Mesendoderm (in vitro differentiated cells): ENCODE results near the gene LRBA.
A peak's percentile ranks its signal among the peaks of the same experiment; 100 is the strongest.

Experiments used
- DNase-seq: peaks from one replicate; pipeline ENCODE4 v3.0.0; 2013
- H2AK5ac ChIP-seq: 2 replicates; pipeline ENCODE4 v1.6.1; 2013; ENCODE audit warnings: low read length, inconsistent platforms
- H2BK120ac ChIP-seq: 2 replicates; pipeline ENCODE4 v1.6.1; 2013; ENCODE audit warnings: low read depth, mild to moderate bottlenecking, low read length, moderate library complexity, mixed read lengths
- H2BK15ac ChIP-seq: replicated peaks from 2 replicates; pipeline ENCODE4 v1.6.1; 2013; ENCODE audit warnings: low read depth, mild to moderate bottlenecking, moderate library complexity
- H2BK5ac ChIP-seq: 2 replicates; pipeline ENCODE4 v1.6.1; 2013; ENCODE audit warnings: low read length, inconsistent platforms
- H3K18ac ChIP-seq: 2 replicates; pipeline ENCODE4 v1.6.1; 2013; ENCODE audit warnings: mild to moderate bottlenecking, low read length, mixed read lengths
- H3K23ac ChIP-seq: one replicate; pipeline ENCODE4 v1.6.1; 2013; ENCODE audit warnings: low read length
- H3K27ac ChIP-seq: 2 replicates; pipeline ENCODE4 v1.5.1; 2013; ENCODE audit warnings: low read depth, mild to moderate bottlenecking, inconsistent platforms, low read length, moderate library complexity
- H3K27me3 ChIP-seq: 2 replicates; pipeline ENCODE4 v1.6.1; 2013; ENCODE audit warnings: low read length, control low read depth, mild to moderate bottlenecking, inconsistent platforms; ENCODE audit not compliant: insufficient read depth, poor library complexity
- H3K36me3 ChIP-seq: 2 replicates; pipeline ENCODE4 v1.6.1; 2013; ENCODE audit warnings: low read length, inconsistent platforms; ENCODE audit not compliant: control insufficient read depth, insufficient read depth
- H3K4ac ChIP-seq: one replicate; pipeline ENCODE4 v1.6.1; 2013; ENCODE audit warnings: low read depth, mild to moderate bottlenecking, low read length, moderate library complexity
- H3K4me1 ChIP-seq: 2 replicates; pipeline ENCODE4 v1.6.1; 2013; ENCODE audit warnings: low read depth, low read length, inconsistent platforms; ENCODE audit not compliant: control insufficient read depth
- H3K4me2 ChIP-seq: 2 replicates; pipeline ENCODE4 v1.6.1; 2013; ENCODE audit warnings: low read length
- H3K4me3 ChIP-seq: 2 replicates; pipeline ENCODE4 v1.5.1; 2013; ENCODE audit warnings: mild to moderate bottlenecking, low read length
- H3K56ac ChIP-seq: one replicate; pipeline ENCODE4 v1.6.1; 2013; ENCODE audit warnings: low read length
- H3K79me1 ChIP-seq: 2 replicates; pipeline ENCODE4 v1.6.1; 2013; ENCODE audit warnings: low read length, inconsistent platforms
- H3K79me2 ChIP-seq: 2 replicates; pipeline ENCODE4 v1.6.1; 2013; ENCODE audit warnings: mild to moderate bottlenecking, low read length; ENCODE audit not compliant: control insufficient read depth, insufficient read depth
- H3K9ac ChIP-seq: 2 replicates; pipeline ENCODE4 v1.6.1; 2013; ENCODE audit warnings: low read length, inconsistent platforms
- H4K5ac ChIP-seq: one replicate; pipeline ENCODE4 v1.6.1; 2013; ENCODE audit warnings: low read length
- H4K8ac ChIP-seq: one replicate; pipeline ENCODE4 v1.6.1; 2013; ENCODE audit warnings: low read depth, mild to moderate bottlenecking, control low read depth, low read length, moderate library complexity
- WGBS: extraction: QIAGEN DNeasy Blood & Tissue Kit; methylation state at CpG from one replicate; pipeline ENCODE4 v1.1.7; 2013; ENCODE audit warnings: low lambda C conversion rate, missing lambda C conversion rate; ENCODE audit not compliant: insufficient coverage; ENCODE audit errors: extremely low coverage; 5-methylcytosine and 5-hydroxymethylcytosine counted together

LRBA gene

GRCh38 chr4:150708004-150708403, 307.1 kb downstream of the LRBA start:
- no peak for DNase-seq
- no peak overlapping the region for H4K8ac ChIP-seq
- no peaks in the 10 kb centered on the region for H3K4me1 ChIP-seq
- H3K27me3 ChIP-seq = no peaks in the 10 kb centered on the region
- H3K36me3 ChIP-seq = no peaks in the 10 kb centered on the region
- H3K79me2 ChIP-seq = no peaks in the 10 kb centered on the region
- no peak overlapping the region for H4K5ac ChIP-seq
- WGBS = no CpG with 5 or more reads among the region's 1 CpG
- H3K23ac ChIP-seq = no peak overlapping the region
- H3K79me1 ChIP-seq = no peaks in the 10 kb centered on the region
- H3K56ac ChIP-seq = no peak overlapping the region
- H2BK120ac ChIP-seq = no peak overlapping the region
- H3K27ac ChIP-seq = no peak overlapping the region
- no peak overlapping the region for H3K4me2 ChIP-seq
- no peak overlapping the region for H3K9ac ChIP-seq
- H2BK5ac ChIP-seq = no peak overlapping the region
- H2BK15ac ChIP-seq = no peak overlapping the region
- no peak overlapping the region for H3K18ac ChIP-seq
- no peak overlapping the region for H3K4ac ChIP-seq
- no peak overlapping the region for H3K4me3 ChIP-seq
- H2AK5ac ChIP-seq = no peak overlapping the region

GRCh38 chr4:150699599-150699998, 315.5 kb downstream of the LRBA start:
- H2BK15ac ChIP-seq = no peak overlapping the region
- peak; percentile 22 for DNase-seq
- no peaks in the 10 kb centered on the region for H3K79me2 ChIP-seq
- no peak overlapping the region for H3K4me3 ChIP-seq
- no peak overlapping the region for H3K56ac ChIP-seq
- no peak overlapping the region for H3K18ac ChIP-seq
- no peak overlapping the region for H2AK5ac ChIP-seq
- no peaks in the 10 kb centered on the region for H3K27me3 ChIP-seq
- H4K5ac ChIP-seq = no peak overlapping the region
- no peak overlapping the region for H3K9ac ChIP-seq
- H3K27ac ChIP-seq = no peak overlapping the region
- H3K36me3 ChIP-seq = no peaks in the 10 kb centered on the region
- H4K8ac ChIP-seq = no peak overlapping the region
- H3K4me1 ChIP-seq = no peaks in the 10 kb centered on the region
- no peak overlapping the region for H2BK5ac ChIP-seq
- no peak overlapping the region for H3K4me2 ChIP-seq
- no peak overlapping the region for H3K4ac ChIP-seq
- H3K23ac ChIP-seq = no peak overlapping the region
- no peaks in the 10 kb centered on the region for H3K79me1 ChIP-seq
- H2BK120ac ChIP-seq = no peak overlapping the region

- no peak overlapping the region for H2BK5ac ChIP-seq
- H3K56ac ChIP-seq = no peak overlapping the region
- H3K4ac ChIP-seq = no peak overlapping the region
- H3K9ac ChIP-seq = no peak overlapping the region
- no peak overlapping the region for H2BK15ac ChIP-seq
- no peak overlapping the region for H2BK120ac ChIP-seq
- H3K23ac ChIP-seq = no peak overlapping the region
- no peak overlapping the region for H4K8ac ChIP-seq
- no peak overlapping the region for H3K18ac ChIP-seq
- no peaks in the 10 kb centered on the region for H3K79me2 ChIP-seq
- H3K79me1 ChIP-seq = no peaks in the 10 kb centered on the region
- no peak overlapping the region for H3K4me3 ChIP-seq
- H3K27ac ChIP-seq = no peak overlapping the region
- no peaks in the 10 kb centered on the region for H3K36me3 ChIP-seq
- H3K4me2 ChIP-seq = no peak overlapping the region
- H3K27me3 ChIP-seq = no peaks in the 10 kb centered on the region
- H3K4me1 ChIP-seq = no peaks in the 10 kb centered on the region
- no CpG with 5 or more reads among the region's 2 CpGs for WGBS
- no peak overlapping the region for H4K5ac ChIP-seq
- DNase-seq = no peak
- H2AK5ac ChIP-seq = no peak overlapping the region
Observed at GRCh38 chr4:150695162-150695561, 319.9 kb downstream of the LRBA start.

- H3K4me2 ChIP-seq = no peak overlapping the region
- no CpG with 5 or more reads among the region's 2 CpGs for WGBS
- H3K36me3 ChIP-seq = no peaks in the 10 kb centered on the region
- peak; percentile 17 for DNase-seq
- H2BK5ac ChIP-seq = no peak overlapping the region
- no peak overlapping the region for H3K27ac ChIP-seq
- no peak overlapping the region for H3K18ac ChIP-seq
- H3K23ac ChIP-seq = no peak overlapping the region
- no peaks in the 10 kb centered on the region for H3K4me1 ChIP-seq
- no peak overlapping the region for H3K56ac ChIP-seq
- no peak overlapping the region for H2BK15ac ChIP-seq
- H3K79me2 ChIP-seq = no peaks in the 10 kb centered on the region
- H3K79me1 ChIP-seq = no peaks in the 10 kb centered on the region
- H4K5ac ChIP-seq = no peak overlapping the region
- no peak overlapping the region for H4K8ac ChIP-seq
- no peak overlapping the region for H3K9ac ChIP-seq
- H2BK120ac ChIP-seq = no peak overlapping the region
- no peaks in the 10 kb centered on the region for H3K27me3 ChIP-seq
- H2AK5ac ChIP-seq = no peak overlapping the region
- H3K4me3 ChIP-seq = no peak overlapping the region
- no peak overlapping the region for H3K4ac ChIP-seq
Observed at GRCh38 chr4:150694438-150694837, 320.6 kb downstream of the LRBA start.

- no peak overlapping the region for H3K4me3 ChIP-seq
- H3K18ac ChIP-seq = no peak overlapping the region
- no peak for DNase-seq
- no peak overlapping the region for H3K9ac ChIP-seq
- no peak overlapping the region for H2BK5ac ChIP-seq
- no peak overlapping the region for H3K4ac ChIP-seq
- no peak overlapping the region for H3K56ac ChIP-seq
- no peak overlapping the region for H4K5ac ChIP-seq
- no peaks in the 10 kb centered on the region for H3K4me1 ChIP-seq
- no peak overlapping the region for H4K8ac ChIP-seq
- no peak overlapping the region for H3K4me2 ChIP-seq
- no peaks in the 10 kb centered on the region for H3K27me3 ChIP-seq
- no peaks in the 10 kb centered on the region for H3K79me2 ChIP-seq
- H3K23ac ChIP-seq = no peak overlapping the region
- no CpG with 5 or more reads among the region's 2 CpGs for WGBS
- no peak overlapping the region for H3K27ac ChIP-seq
- H2AK5ac ChIP-seq = no peak overlapping the region
- no peaks in the 10 kb centered on the region for H3K79me1 ChIP-seq
- no peaks in the 10 kb centered on the region for H3K36me3 ChIP-seq
- no peak overlapping the region for H2BK120ac ChIP-seq
- H2BK15ac ChIP-seq = no peak overlapping the region
Observed at GRCh38 chr4:150683775-150684350, 331.2 kb downstream of the LRBA start.

GRCh38 chr4:150682126-150682525, 333.0 kb downstream of the LRBA start:
- H3K9ac ChIP-seq = no peak overlapping the region
- H3K4me2 ChIP-seq = no peak overlapping the region
- no peak overlapping the region for H2BK5ac ChIP-seq
- H3K27me3 ChIP-seq = no peaks in the 10 kb centered on the region
- H3K56ac ChIP-seq = no peak overlapping the region
- H2BK120ac ChIP-seq = no peak overlapping the region
- no peak overlapping the region for H3K27ac ChIP-seq
- H4K5ac ChIP-seq = no peak overlapping the region
- no peak overlapping the region for H3K18ac ChIP-seq
- H3K4ac ChIP-seq = no peak overlapping the region
- no peak overlapping the region for H2AK5ac ChIP-seq
- H3K4me1 ChIP-seq = no peaks in the 10 kb centered on the region
- no peaks in the 10 kb centered on the region for H3K79me1 ChIP-seq
- no CpG with 5 or more reads among the region's 1 CpG for WGBS
- H3K23ac ChIP-seq = no peak overlapping the region
- H4K8ac ChIP-seq = no peak overlapping the region
- no peaks in the 10 kb centered on the region for H3K36me3 ChIP-seq
- no peaks in the 10 kb centered on the region for H3K79me2 ChIP-seq
- no peak overlapping the region for H3K4me3 ChIP-seq
- H2BK15ac ChIP-seq = no peak overlapping the region
- no peak for DNase-seq
